DMS114 treated with DMSO at 0.1 percent for 48 hours (cell line): ENCODE data around the gene EEF2KMT.

Experiments used
- DNase-seq: peaks from one replicate; lab custom pipeline; 2025; ENCODE audit not compliant: unreplicated experiment; lab: John Stamatoyannopoulos, UW

EEF2KMT gene

GRCh38 chr16:5042574-5043171 lies 54.9 kb downstream of the EEF2KMT start:
- DNase-seq: no peak

- no peak for DNase-seq
These were observed 55.9 kb downstream of the EEF2KMT start for GRCh38 chr16:5041600-5042133.

- DNase-seq: no peak
These were observed 57.1 kb downstream of the EEF2KMT start for GRCh38 chr16:5040451-5040850.

- no peak for DNase-seq
These were observed 61.1 kb downstream of the EEF2KMT start for GRCh38 chr16:5036228-5037156.

GRCh38 chr16:5035909-5036227 lies 61.7 kb downstream of the EEF2KMT start:
- DNase-seq: no peak
